AG20443 (cell line): ENCODE measurements around the gene CHEK2.
"Not testable (repeated sequence)": the region's sequence is repeated elsewhere in the genome, so short reads cannot be mapped to it uniquely, and the experiment has no call there.

Source experiments
- DNase-seq: peaks from one replicate; pipeline ENCODE4 v3.0.0; 2012; ENCODE audit warnings: low spot score, mixed read lengths

Gene CHEK2

GRCh38 chr22:28741785-28742561 lies at the start of gene CHEK2, which contains the start of gene HSCB:
CHEK2 (minus strand) TSS chr22:28741820; CDS start chr22:28734721, 7,099 bp downstream.
HSCB (plus strand) TSS chr22:28742039; CDS start chr22:28742096, 57 bp downstream.
- DNase-seq = peak; percentile 97

GRCh38 chr22:28791124-28791523 lies 49.5 kb upstream of the CHEK2 start:
- DNase-seq = no peak

- DNase-seq = no peak
Measured at GRCh38 chr22:28788601-28789000, 47.0 kb upstream of the CHEK2 start.

- DNase-seq = no peak
Measured at GRCh38 chr22:28783786-28784671, 42.4 kb upstream of the CHEK2 start.

GRCh38 chr22:28780296-28780695 lies 38.7 kb upstream of the CHEK2 start:
- no peak for DNase-seq

GRCh38 chr22:28779833-28780232 lies 38.2 kb upstream of the CHEK2 start:
- no peak for DNase-seq

- DNase-seq = no peak
Measured at GRCh38 chr22:28774378-28774777, 32.8 kb upstream of the CHEK2 start.

GRCh38 chr22:28773461-28773867 lies 31.8 kb upstream of the CHEK2 start:
- DNase-seq = peak; percentile 60

GRCh38 chr22:28772633-28773460 lies 31.2 kb upstream of the CHEK2 start, which contains the start of gene CCDC117:
CCDC117 (plus strand) TSS chr22:28772695; CDS start chr22:28772850, 155 bp downstream.
- DNase-seq = peak; percentile 95

GRCh38 chr22:28771195-28771791 lies 29.7 kb upstream of the CHEK2 start:
- DNase-seq = no peak

- DNase-seq = no peak
Measured at GRCh38 chr22:28769394-28770085, 27.9 kb upstream of the CHEK2 start.

GRCh38 chr22:28768701-28769393 lies 27.2 kb upstream of the CHEK2 start:
- no peak for DNase-seq

- no peak for DNase-seq
Measured at GRCh38 chr22:28766628-28767027, 25.0 kb upstream of the CHEK2 start.

- not testable (repeated sequence) for DNase-seq
Measured at GRCh38 chr22:28762000-28762399, 20.4 kb upstream of the CHEK2 start.

GRCh38 chr22:28761449-28761755 lies 19.8 kb upstream of the CHEK2 start:
- no peak for DNase-seq

GRCh38 chr22:28759861-28760560 lies 18.4 kb upstream of the CHEK2 start:
- no peak for DNase-seq

- DNase-seq = not testable (repeated sequence)
Measured at GRCh38 chr22:28754512-28754911, 12.9 kb upstream of the CHEK2 start.

GRCh38 chr22:28750471-28750881 lies 8.9 kb upstream of the CHEK2 start:
- peak; percentile 26 for DNase-seq

- no peak for DNase-seq
Measured at GRCh38 chr22:28743852-28744251, 2.2 kb upstream of the CHEK2 start.

GRCh38 chr22:28742562-28742962 lies 942 bp upstream of the CHEK2 start:
- no peak for DNase-seq
